H4 (cell line): Measurements from ENCODE around the gene GATA2. TPM values are rescaled to one million over a fixed set of nuclear protein-coding genes. Genes with fewer than 3 reads are reported as not detected.

Source experiments
- DNase-seq: peaks from one replicate; pipeline ENCODE4 v3.0.0-alpha.2; 2015; ENCODE audit warnings: low spot score
- total RNA-seq: library from RNA; depleted of rRNA; stranded (reverse); fragments of >200 nt; shearing (Covaris generic); gene quantifications from 2 replicates; pipeline ENCODE4 v1.2.3, GENCODE V29; 2014

The GATA2 gene
- total RNA-seq, 1 experiment from 2014 or later: 4.0 TPM

DNA sequence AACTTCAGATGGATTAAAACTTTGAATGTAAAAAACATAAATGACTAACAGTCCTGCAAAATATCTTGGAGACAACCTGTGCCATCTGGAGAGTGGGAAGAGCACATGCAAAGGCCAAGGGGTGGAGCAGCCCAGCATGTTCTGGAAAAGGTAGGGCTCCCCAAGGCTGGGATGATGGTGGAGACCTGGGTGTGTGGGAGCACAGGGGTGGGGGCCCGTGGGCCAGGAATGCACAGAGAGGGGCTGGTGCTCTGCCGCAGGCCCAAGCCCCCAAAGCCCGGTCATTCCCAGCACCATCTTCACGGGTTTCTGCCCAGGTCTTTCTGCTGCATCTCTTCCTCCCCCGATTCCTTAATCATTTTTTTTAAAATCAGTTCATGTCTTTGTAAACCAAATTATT is 9.7 kb upstream of the GATA2 start:
- no peak for DNase-seq

DNA sequence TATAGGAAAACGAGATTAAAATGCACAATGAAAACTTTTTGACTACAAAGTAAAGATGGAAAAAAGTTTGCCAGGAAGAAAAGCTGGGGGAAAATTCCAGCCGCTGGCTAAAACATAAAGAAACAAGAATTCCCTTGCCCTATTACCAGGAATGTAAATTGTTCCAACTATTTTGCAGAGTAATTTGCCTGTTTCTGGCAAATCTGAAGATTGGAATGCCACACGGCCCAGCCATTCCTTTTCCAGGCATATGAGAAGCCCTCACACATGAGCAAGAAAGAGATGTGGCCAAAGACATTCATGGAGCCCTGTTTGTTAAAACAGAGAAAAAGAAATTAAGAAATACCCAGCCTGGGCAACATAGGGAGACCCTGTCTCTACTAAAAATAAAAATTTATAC is 8.4 kb upstream of the GATA2 start:
- no peak for DNase-seq

DNA sequence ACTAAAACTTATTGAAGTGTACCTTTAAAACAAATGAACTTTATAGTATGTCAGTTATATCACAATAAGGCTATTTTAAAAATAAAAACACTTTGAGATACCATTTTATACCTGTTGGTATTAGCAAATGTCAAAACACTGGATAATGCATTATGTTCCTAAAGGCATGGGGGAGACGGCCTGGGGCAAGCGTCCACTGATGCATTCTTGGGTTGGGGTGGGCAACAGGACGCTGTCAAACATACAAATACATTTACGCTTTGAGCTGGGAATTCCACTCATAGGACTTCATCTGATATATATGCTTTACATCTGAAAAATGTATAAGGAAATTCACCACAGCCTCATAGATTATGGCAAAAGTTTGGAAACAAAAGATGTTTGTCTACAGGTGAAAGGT is 7.6 kb upstream of the GATA2 start:
- no peak for DNase-seq

DNA sequence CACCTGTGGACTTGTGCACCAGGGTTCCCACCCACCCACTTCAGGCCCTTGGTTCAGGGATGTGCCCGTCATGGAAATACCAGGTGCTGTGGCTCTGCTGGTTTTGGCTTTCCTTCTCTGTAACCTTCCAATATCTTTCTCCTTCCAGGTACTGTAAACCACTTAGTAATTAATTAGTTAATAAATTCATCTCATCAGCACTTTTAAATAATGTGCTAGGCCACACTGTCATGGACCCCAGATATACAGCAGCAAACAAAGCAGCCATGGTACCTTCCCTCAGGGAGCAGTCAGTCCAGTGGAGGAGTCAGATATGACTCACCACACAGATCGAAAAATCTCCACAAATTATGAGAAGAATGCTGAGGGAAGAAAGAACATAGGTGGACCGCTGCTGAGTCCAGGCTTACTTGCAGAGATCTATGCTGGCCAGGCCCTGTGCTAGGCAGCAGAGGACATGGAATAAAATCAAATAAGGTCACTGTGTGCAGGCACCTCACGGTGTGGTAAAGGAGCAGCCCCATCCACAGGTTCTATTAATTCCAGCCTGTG is 6.8 kb upstream of the GATA2 start:
- DNase-seq: no peak

DNA sequence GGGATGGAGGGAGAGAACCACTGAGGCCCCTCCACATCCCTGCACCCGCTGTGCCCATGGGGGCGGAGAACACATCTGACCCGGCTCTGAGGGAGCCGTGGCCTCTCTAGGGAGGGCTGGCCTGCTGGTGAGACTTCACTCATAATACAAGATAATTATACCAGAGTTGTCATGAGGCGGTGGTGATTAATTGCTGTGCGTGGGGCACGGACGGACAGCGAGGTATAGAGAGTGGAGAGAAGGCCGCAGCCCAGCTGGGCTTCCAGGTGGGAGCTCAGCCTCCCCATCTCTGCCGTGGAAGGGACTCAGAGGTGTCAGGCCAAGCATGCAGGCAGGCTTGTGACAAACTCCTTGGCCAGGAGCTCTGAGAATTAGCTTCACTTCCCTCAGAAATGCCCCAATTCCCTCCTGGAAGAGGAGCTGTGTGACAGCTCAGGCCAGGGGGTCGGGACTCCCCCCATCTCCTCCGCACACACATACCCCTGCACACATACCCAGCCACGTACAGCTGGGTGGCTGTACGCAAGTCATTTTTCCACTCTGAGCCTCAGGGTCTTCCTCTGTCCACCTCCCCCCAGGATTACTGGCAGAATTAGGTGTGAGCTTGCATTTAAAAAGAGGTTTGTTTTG is 6.0 kb upstream of the GATA2 start:
- DNase-seq: no peak

DNA sequence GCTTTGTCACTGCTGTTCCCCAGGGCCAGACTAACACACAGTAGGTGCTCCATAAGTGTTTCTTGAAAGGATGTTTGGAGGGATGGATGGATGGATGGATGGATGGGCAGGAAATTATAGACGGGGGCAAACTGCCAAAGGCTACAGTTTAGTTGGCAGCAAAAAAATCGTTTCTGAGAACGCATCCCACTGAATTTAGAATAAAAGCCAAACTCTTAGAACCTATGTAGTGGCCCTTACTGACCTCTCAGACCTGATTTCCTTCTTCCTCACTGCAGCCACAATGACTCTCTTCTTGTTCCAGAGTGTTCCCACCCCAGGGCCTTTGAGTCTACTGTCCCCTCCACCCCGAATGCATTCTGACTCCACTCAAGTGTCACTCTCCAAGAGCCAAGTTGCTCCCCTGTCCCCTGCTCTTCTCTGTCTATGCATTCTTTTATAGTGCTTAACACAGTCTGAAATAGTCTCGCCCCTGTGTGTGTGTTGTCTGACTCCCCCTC is 5.2 kb upstream of the GATA2 start:
- no peak for DNase-seq

DNA sequence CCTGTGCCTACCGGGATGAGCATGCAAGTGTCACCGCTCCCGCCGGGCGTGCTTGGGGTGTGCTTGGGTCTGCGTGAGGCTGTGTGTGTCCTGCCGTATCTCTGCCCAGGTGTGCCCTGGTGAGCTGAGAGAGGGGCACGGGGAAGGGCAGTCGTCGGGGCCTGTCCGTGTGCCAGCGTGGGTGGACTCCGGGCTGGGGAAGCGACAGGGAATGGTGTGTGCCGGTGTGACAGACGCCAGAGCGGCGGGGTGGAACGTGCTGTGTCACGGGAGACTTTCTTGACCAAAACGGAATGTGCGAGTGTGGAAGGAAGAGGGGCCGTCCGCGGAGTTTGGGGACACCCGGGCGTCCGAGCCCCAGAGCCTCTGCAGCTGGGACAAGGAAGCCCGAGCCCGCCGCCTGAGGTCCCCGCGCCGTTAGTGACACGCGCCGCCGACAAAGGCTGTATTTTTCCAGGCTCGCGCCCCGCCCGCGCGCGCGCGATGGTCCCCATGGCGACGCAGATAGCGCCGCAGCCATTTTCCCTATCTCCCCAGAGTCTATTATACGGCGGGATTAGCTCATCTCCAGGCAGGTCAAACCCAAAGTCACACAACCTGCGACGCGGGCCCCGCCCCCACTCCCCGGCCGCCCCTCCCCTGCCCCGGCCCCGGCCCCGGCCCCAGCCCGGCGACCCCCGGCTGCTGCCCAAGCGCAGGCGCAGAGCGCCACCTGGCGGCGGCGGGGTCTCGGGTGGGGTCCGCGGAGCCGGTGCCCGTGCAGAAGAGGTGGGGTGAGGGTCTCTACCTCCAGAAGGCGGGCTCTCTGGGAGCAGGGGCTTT is 4.5 kb upstream of the GATA2 start:
- DNase-seq: peak; percentile 44

DNA sequence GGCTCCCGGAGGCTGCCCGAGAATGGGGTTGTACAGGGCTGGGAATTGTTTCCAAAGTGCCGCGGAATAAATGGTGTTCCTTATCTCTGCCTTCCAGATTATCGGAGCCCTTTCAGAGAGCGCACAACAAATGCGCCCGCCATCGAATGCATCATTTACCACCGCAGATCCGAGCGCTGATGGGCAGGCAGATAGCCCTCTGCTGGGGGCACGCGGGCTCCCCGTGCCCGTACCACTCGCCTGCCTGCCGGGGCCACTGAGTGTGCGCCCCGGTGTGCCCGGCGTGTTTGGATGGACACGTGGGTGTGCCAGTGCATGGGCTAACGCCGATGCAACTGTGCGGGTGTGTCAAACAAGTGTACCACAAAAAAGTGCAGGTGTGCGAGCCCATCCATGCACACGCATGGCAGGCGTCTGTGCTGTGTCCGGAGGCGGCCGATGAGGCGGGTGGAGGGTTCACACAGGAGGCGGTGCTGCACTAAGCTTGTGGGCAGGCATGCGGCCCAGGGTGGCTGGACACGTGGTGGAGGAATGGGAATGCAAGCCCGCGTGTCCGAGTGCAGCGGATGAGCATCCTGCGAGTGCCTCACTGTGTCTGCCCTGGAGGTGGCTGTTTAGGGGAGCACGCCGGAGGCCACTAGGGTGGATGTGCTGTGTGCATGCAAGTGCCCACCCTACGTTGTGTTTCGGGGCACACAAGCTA is 3.8 kb upstream of the GATA2 start:
- no peak for DNase-seq

DNA sequence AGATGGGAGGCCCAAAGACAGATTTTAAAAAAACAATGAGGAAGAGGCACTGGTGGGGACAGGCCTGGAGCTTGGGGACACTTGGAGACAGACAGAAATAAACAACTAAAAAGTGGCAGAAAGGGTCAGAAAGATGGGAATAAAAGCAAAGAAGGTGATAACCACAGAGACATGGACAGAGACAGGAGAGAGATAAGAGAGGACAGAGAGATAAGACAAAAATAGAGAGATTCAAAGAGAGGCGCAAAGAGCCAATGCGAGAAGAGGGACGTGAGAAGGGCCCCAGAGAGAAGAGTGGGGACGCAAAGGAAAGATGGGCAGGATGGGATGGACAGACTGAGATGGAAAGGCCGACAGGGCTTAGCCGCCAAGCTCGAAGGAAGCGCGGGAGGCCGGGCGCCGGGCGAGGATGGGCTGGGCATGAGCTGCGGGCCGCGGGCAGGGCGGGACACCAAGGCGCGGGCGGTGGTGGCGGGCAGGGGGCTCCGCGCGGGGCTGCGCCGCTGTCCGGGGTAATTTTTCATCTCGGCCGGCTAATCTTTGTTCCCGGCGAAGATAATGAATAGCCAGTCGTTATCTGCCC is 3.1 kb upstream of the GATA2 start:
- no peak for DNase-seq

DNA sequence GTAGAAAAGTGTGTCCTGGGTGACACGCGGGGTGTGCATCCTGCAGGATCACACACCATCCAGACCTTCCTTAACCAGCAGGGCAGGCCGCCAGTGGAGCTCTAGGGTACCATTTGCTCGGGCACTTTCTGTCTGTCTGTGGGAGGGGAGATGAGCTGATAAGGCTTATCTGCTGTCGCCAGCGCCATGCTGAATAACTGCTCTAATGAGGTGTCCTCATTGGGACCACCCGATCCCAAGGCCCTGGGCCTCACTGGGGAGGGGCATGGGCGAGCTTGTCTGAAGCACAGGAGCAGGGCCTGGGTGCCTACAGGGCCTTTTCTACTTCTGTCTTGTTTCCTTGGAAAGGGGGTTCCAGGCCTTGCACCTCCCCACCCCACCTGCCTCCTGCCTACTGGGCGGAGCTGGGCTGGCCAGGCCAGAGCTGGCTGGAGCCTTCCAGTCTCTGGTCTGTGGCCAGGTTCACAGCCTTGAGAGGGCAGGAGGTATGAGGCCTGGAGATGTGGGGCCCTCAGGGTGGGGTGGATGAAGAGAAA is 2.5 kb upstream of the GATA2 start:
- DNase-seq: no peak

DNA sequence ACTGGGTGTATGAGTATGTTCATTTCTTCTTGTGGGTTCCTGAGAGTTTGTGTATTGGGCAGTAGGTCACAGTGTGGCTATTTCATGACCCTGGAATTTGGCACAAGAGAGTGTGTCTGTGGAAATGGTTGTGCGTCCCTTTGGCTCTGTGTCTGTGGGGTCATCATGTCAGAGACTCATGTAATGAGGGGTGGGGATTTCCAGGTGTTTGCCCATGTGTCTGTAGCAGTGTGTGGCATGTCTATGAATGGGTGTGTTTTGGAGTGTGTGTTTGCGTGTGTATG is 1.3 kb upstream of the GATA2 start:
- DNase-seq: no peak

DNA sequence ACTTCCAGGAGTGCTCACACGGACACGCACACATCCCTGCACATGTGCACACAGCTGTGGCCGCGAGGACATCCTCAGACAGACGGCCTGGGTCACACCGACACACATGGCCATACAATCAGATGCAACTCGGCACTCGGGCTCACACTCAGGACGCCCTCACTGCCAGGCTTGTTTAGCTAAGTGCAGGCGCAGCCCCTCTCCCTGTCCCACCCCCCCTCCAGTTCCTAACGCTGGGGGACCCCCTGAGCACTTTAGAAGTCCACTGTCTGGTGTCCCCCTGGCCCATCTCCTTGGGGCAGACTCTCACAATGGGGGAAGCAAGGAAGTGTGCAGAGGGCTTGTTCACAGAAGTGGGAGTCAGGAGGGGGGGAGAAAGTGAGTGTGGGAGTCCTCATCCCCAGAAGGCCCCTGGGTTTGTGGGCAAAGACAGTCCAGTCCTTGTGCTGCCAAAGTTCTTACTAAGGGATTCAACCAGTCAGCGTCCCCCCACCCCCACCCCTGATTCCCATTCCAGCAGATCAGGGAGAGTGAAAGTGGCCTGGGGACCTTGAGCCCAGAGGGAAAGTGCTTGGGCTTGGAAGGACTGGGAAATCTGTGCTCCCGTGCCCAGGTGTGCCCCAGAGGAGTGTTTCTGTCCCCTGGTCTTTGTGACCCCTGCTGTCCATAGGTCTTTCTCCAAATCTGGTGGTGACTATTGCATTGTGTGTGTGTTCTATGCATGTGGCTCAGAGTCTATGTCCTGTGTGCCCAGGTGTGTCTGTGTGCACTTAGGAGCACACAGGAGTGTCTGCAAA is 767 bp upstream of the GATA2 start:
- no peak for DNase-seq

DNA sequence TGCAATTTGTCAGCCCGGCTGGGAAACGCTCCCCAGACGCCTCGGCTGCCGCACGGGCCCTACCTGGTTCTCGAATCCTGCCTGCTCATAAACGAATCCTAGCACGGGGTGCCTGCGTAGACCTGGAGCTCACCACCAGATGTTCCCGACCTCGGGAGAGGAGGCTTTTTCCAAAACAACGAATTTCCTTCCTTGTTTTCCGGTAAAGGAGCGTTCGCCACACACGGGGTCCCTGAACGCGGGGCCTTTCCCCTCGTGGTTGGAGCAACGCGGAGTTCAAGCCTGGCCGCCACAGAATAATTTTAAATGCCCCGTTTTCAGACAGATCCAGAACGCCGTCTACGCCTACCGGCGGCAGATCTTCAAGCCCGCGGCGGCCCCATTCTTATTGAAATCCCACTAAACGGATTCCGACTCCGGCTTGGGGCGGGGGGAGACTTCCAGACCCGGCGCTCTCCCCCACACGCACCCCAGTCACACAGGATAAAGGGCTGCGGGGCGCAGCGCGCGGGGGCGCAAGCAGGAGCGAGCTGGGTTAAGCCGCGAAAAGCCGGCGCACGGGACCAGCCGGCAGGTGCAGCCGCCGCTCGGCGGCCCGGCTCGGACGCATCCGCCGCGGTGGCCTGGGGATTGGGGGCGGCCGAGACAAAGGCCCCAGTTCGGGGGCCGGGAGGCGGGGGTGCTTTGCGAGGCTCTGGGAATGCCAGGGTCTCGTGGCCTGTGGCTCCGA is 895 bp downstream of the GATA2 start:
- DNase-seq: no peak

DNA sequence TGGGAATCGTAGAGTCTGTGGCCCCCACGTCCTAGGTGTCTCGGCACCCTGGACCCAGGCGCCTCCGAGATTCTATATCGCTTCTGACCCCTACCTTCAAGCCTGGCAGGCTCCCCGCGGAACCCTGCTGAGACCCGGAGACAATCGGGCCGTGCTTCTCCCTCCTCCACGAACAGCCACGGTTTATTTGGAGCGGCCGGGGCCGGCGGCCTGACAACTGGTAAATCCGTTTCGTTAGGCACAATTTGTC is 1.4 kb downstream of the GATA2 start:
- no peak for DNase-seq

DNA sequence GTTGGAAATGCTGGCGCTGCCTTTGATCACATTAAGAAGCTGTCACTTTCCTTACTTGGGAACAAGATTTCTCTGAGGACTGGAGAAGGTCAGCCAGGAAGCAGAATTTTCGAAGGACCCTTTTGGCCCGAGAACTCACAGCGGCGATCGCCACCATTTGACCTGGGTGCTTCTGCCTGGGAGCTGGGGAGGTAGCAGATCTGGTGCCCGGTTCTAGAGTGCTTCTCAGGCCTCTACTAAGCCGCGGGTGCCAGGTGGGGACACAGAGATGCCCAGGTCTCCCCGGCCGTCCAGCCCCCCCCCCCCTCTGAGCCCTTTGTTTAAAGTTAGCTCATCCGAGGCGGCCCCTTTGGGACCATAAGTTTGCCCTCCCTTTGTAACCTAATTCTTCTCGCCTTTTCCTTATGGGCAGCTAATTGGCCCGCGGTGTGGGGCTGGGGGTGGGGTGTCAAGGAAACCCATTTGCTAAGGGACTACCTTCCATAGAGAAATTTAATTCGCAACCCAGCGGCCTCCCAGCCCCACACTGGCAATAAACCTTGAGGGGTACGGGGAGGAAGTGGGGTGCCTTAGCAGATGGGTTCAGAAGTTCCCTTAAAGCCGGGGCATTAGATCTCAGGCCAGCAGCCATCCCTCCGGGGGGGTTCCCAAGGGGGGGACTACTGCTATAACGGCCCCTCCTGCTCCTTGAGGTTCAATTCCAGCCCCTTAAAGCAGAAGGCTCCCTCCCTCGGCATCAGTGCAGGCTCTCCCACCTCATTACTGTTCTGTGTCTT is 1.9 kb downstream of the GATA2 start:
- no peak for DNase-seq

DNA sequence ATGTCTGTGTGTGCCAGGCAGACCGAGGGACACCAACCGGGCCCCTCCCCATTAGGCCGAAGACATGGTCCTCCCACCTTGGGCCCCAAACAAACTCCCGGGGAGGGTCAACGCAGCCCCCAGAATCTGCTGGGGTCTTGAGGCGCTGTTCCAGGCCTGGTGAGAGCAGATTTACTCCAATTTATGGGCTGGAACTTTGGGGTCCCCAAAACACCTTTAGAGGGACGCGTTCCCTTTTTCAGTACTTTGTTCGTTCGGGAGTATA is 2.4 kb downstream of the GATA2 start:
- no peak for DNase-seq

DNA sequence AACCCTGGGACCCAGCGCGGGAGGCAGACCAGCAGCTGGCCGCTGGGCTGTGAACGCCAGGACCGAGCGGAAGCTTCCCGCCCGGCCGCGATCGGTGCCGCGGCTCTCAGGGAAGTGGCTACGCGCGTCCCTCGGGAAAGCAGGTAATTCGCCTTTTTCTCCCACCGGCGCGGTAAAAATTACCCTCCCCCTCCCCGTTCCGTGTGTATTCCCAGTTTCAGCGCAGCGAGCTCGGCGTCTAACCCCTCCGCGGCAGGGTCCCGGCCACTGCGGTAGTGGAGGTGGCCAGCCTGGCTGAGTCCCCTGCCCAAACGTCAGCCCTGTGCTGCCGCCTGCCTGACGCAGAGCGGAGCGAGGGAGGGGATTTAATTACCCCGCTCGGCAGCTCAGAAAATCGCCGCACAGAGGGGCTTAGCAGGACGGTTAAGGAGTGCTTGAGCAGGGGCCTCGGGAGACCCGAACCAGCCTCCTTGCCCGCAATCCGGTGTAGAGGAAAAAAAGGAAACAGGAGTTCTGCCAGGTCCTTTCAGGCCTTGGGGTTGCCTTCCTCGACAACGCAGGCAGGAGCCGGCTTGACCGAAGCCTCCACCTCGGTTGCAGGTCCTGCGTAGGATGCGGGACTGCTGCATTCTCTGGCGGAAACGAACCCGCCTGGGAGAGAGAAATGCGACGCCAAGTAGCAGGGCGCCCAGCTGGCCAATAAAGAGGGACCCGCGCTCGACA is 2.9 kb downstream of the GATA2 start:
- no peak for DNase-seq

DNA sequence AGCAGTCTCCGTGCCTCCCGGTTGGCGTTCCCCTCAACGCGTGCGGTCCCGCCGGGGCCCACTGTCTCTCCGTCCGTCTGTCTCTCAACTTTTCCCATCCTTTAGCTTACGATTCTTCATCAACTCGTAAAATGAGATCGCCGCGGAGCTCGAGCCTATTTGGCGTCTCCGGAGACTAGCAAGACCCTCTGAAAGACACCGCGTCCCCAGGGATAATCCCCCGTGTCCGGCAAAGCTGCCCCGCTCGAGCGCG is 3.4 kb downstream of the GATA2 start:
- DNase-seq: no peak

DNA sequence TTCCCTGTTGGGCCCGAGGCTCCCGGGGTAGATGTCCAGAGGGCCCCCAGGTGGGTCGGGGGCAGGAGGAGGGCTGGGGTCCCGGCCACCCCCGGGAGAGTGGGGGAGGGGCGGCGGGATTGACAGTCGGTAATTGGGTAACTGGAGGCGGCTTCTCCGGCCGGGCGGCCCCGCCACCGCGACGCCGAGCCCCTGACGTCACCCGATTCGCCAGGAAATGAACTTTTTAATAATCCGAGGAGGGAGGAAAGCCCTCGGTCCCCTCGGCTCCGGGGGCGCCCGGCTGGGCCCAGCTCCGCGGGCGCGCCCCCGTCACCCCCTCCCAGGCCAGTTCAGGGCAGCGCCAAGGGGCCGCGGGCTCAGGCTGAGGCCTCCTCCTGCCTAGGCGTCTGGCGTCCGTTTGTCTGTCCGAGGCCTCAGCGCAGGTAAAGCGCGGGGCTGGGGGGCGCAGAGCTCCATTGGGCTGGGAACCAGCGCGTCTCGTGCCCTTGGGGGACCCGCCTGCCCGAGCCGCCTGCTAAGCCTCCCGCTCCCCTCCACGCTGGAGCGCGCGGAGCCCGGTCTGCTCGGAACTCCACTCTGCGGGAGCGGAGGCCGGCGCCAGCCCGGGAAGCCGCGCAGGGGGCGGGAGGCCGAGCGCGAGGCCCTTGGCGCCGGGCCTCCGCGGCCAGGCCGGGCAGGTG is 3.9 kb downstream of the GATA2 start:
- peak; percentile 47 for DNase-seq

DNA sequence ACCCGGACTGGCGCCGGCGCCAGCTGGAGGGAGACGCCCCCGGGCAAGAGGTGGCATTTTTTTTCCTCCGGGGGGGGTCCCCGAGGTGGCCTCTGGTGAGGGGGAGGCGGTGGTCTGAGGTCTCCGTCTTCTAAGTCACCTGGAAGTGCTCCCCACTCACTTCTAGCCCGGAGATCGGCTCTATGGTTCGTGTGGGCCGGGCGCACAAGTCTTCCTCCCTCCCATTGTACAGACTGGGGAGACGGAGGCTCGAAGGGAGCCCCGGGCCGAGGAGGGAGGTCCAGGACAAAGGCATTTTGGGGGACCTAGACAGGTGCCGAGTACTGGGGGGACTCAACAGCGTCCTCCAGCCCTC is 4.4 kb downstream of the GATA2 start:
- DNase-seq: no peak
